Trophoblast cell (in vitro differentiated cells and primary cell): ENCODE data around the gene IL31.

Experiments
- DNase-seq, 2 donors: peaks; one replicate each; pipeline ENCODE4 v3.0.0-alpha.2; 2016
- H2AFZ ChIP-seq: 2 replicates; pipeline ENCODE4 v1.6.1; 2013; ENCODE audit warnings: low read length, moderate library complexity, mild to moderate bottlenecking; ENCODE audit not compliant: insufficient read depth, poor library complexity
- H2AK5ac ChIP-seq: 2 replicates; pipeline ENCODE4 v1.6.1; 2013; ENCODE audit warnings: mild to moderate bottlenecking, low read length
- H2BK120ac ChIP-seq: 2 replicates; pipeline ENCODE4 v1.6.1; 2013; ENCODE audit warnings: low read length, mild to moderate bottlenecking, moderate library complexity; ENCODE audit not compliant: insufficient read depth, poor library complexity
- H2BK12ac ChIP-seq: 2 replicates; pipeline ENCODE4 v1.6.1; 2013; ENCODE audit warnings: mild to moderate bottlenecking, low read length, moderate library complexity
- H2BK5ac ChIP-seq: 2 replicates; pipeline ENCODE4 v1.6.1; 2013; ENCODE audit warnings: low read length, low read depth, moderate library complexity, mild to moderate bottlenecking; ENCODE audit not compliant: poor library complexity
- H3K14ac ChIP-seq: 2 replicates; pipeline ENCODE4 v1.6.1; 2013; ENCODE audit warnings: mild to moderate bottlenecking, low read length
- H3K18ac ChIP-seq: 2 replicates; pipeline ENCODE4 v1.6.1; 2013; ENCODE audit warnings: mild to moderate bottlenecking, low read length
- H3K23ac ChIP-seq: 2 replicates; pipeline ENCODE4 v1.6.1; 2013; ENCODE audit warnings: low read length
- H3K27ac ChIP-seq: 2 replicates; pipeline ENCODE4 v1.5.1; 2013; ENCODE audit warnings: low read depth, mild to moderate bottlenecking, inconsistent platforms, low read length, moderate library complexity
- H3K27me3 ChIP-seq: 2 replicates; pipeline ENCODE4 v1.6.1; 2013; ENCODE audit warnings: inconsistent platforms, mild to moderate bottlenecking, low read length, moderate library complexity; ENCODE audit not compliant: insufficient read depth
- H3K36me3 ChIP-seq, 2 experiments: 1 replicate in 1 of 2; 2 replicates in 1 of 2; pipeline ENCODE4 v1.6.1; 2013; ENCODE audit warnings: low read length in 2 of 2, mild to moderate bottlenecking in 2 of 2, moderate library complexity in 1 of 2; ENCODE audit not compliant: insufficient read depth in 2 of 2, control insufficient read depth in 1 of 2
- H3K4ac ChIP-seq: 2 replicates; pipeline ENCODE4 v1.6.1; 2013; ENCODE audit warnings: low read depth, mild to moderate bottlenecking, low read length, moderate library complexity
- H3K4me1 ChIP-seq, 2 experiments: 1 replicate in 1 of 2; 2 replicates in 1 of 2; pipeline ENCODE4 v1.6.1; 2013; ENCODE audit warnings: low read length in 2 of 2, mild to moderate bottlenecking in 2 of 2, moderate library complexity in 1 of 2; ENCODE audit not compliant: insufficient read depth in 2 of 2, control insufficient read depth in 1 of 2
- H3K4me2 ChIP-seq: 2 replicates; pipeline ENCODE4 v1.6.1; 2013; ENCODE audit warnings: inconsistent platforms, mild to moderate bottlenecking, low read length, moderate library complexity
- H3K4me3 ChIP-seq: 2 replicates; pipeline ENCODE4 v1.5.1; 2013; ENCODE audit warnings: mild to moderate bottlenecking, low read depth, low read length, inconsistent platforms
- H3K79me1 ChIP-seq: one replicate; pipeline ENCODE4 v1.6.1; 2013; ENCODE audit warnings: low read length
- H3K79me2 ChIP-seq: 2 replicates; pipeline ENCODE4 v1.6.1; 2013; ENCODE audit warnings: low read length, mild to moderate bottlenecking; ENCODE audit not compliant: control insufficient read depth, insufficient read depth, poor library complexity
- H3K9ac ChIP-seq: 2 replicates; pipeline ENCODE4 v1.6.1; 2013; ENCODE audit warnings: mild to moderate bottlenecking, low read length
- H3K9me3 ChIP-seq: 2 replicates; pipeline ENCODE4 v1.6.1; 2013; ENCODE audit warnings: low read depth, mild to moderate bottlenecking, control low read depth, inconsistent platforms, low read length; ENCODE audit not compliant: insufficient read depth
- H4K12ac ChIP-seq: 2 replicates; pipeline ENCODE4 v1.6.1; 2013; ENCODE audit warnings: low read depth, mild to moderate bottlenecking, low read length, moderate library complexity
- H4K8ac ChIP-seq: 2 replicates; pipeline ENCODE4 v1.6.1; 2013; ENCODE audit warnings: low read depth, mild to moderate bottlenecking, low read length, moderate library complexity
- H4K91ac ChIP-seq: one replicate; pipeline ENCODE4 v1.6.1; 2013; ENCODE audit warnings: low read depth, mild to moderate bottlenecking, low read length, moderate library complexity
- WGBS: extraction: QIAGEN DNeasy Blood & Tissue Kit; methylation state at CpG from one replicate; pipeline ENCODE4 v1.1.7; 2013; ENCODE audit warnings: missing lambda C conversion rate; ENCODE audit not compliant: insufficient read length, insufficient coverage; ENCODE audit errors: extremely low coverage; 5-methylcytosine and 5-hydroxymethylcytosine counted together

The IL31 gene

GRCh38 chr12:122195405-122195804 lies 21.4 kb upstream of the IL31 start:
- H3K79me1 ChIP-seq = no peaks in the 10 kb centered on the region
- H3K27ac ChIP-seq = no peak overlapping the region
- WGBS = no CpG with 5 or more reads among the region's 4 CpGs
- H4K12ac ChIP-seq = no peak overlapping the region
- no peak overlapping the region for H4K91ac ChIP-seq
- DNase-seq = no peak
- H3K4ac ChIP-seq = no peak overlapping the region
- no peaks in the 10 kb centered on the region for H3K79me2 ChIP-seq
- H3K4me2 ChIP-seq = no peak overlapping the region
- no peak overlapping the region for H2BK12ac ChIP-seq
- no peak overlapping the region for H3K23ac ChIP-seq
- H3K4me1 ChIP-seq = no peaks in the 10 kb centered on the region
- H3K9ac ChIP-seq = no peak overlapping the region
- no peak overlapping the region for H2BK120ac ChIP-seq
- no peak overlapping the region for H2AFZ ChIP-seq
- no peak overlapping the region for H3K18ac ChIP-seq
- no peaks in the 10 kb centered on the region for H3K9me3 ChIP-seq
- H3K27me3 ChIP-seq = no peaks in the 10 kb centered on the region
- no peak overlapping the region for H2BK5ac ChIP-seq
- no peak overlapping the region for H4K8ac ChIP-seq
- no peak overlapping the region for H3K4me3 ChIP-seq
- no peak overlapping the region for H3K14ac ChIP-seq
- no peak overlapping the region for H2AK5ac ChIP-seq
- no peaks in the 10 kb centered on the region for H3K36me3 ChIP-seq

- H3K27me3 ChIP-seq = no peaks in the 10 kb centered on the region
- H3K4me3 ChIP-seq = no peak overlapping the region
- H2BK5ac ChIP-seq = no peak overlapping the region
- no peak overlapping the region for H3K23ac ChIP-seq
- H3K79me2 ChIP-seq = no peaks in the 10 kb centered on the region
- H3K18ac ChIP-seq = no peak overlapping the region
- no peak overlapping the region for H2AFZ ChIP-seq
- H3K27ac ChIP-seq = no peak overlapping the region
- no peaks in the 10 kb centered on the region for H3K36me3 ChIP-seq
- no peak overlapping the region for H3K4ac ChIP-seq
- WGBS = no CpG with 5 or more reads among the region's 1 CpG
- no peak overlapping the region for H3K4me2 ChIP-seq
- DNase-seq = no peak
- H2BK12ac ChIP-seq = no peak overlapping the region
- no peak overlapping the region for H3K14ac ChIP-seq
- H3K4me1 ChIP-seq = no peaks in the 10 kb centered on the region
- no peak overlapping the region for H4K8ac ChIP-seq
- no peak overlapping the region for H4K12ac ChIP-seq
- no peak overlapping the region for H2AK5ac ChIP-seq
- no peaks in the 10 kb centered on the region for H3K79me1 ChIP-seq
- no peak overlapping the region for H2BK120ac ChIP-seq
- peaks cover 2% of the 10 kb centered on the region for H3K9me3 ChIP-seq
- H4K91ac ChIP-seq = no peak overlapping the region
- H3K9ac ChIP-seq = no peak overlapping the region
These were observed 20.8 kb upstream of the IL31 start for GRCh38 chr12:122194804-122195203.

GRCh38 chr12:122192441-122192840 lies 18.4 kb upstream of the IL31 start:
- no peak overlapping the region for H3K14ac ChIP-seq
- no peak overlapping the region for H3K4me3 ChIP-seq
- no peak overlapping the region for H3K27ac ChIP-seq
- H3K79me2 ChIP-seq = no peaks in the 10 kb centered on the region
- H2AK5ac ChIP-seq = no peak overlapping the region
- no peaks in the 10 kb centered on the region for H3K79me1 ChIP-seq
- H3K36me3 ChIP-seq = no peaks in the 10 kb centered on the region
- peaks cover 2% of the 10 kb centered on the region for H3K9me3 ChIP-seq
- no peak overlapping the region for H3K23ac ChIP-seq
- no CpG with 5 or more reads among the region's 11 CpGs for WGBS
- no peak overlapping the region for H4K12ac ChIP-seq
- no peak overlapping the region for H4K8ac ChIP-seq
- no peaks in the 10 kb centered on the region for H3K4me1 ChIP-seq
- no peak overlapping the region for H3K9ac ChIP-seq
- no peak overlapping the region for H2BK5ac ChIP-seq
- H3K27me3 ChIP-seq = no peaks in the 10 kb centered on the region
- no peak overlapping the region for H3K18ac ChIP-seq
- no peak overlapping the region for H2BK120ac ChIP-seq
- no peak overlapping the region for H2BK12ac ChIP-seq
- H3K4me2 ChIP-seq = no peak overlapping the region
- no peak for DNase-seq
- H4K91ac ChIP-seq = no peak overlapping the region
- H2AFZ ChIP-seq = no peak overlapping the region
- no peak overlapping the region for H3K4ac ChIP-seq

GRCh38 chr12:122190842-122191668 lies 17.0 kb upstream of the IL31 start:
- H3K4me2 ChIP-seq = no peak overlapping the region
- no peaks in the 10 kb centered on the region for H3K27me3 ChIP-seq
- no peak overlapping the region for H3K9ac ChIP-seq
- WGBS = no CpG with 5 or more reads among the region's 18 CpGs
- no peaks in the 10 kb centered on the region for H3K4me1 ChIP-seq
- H3K9me3 ChIP-seq = peaks cover 2% of the 10 kb centered on the region
- H2BK120ac ChIP-seq = no peak overlapping the region
- no peaks in the 10 kb centered on the region for H3K79me1 ChIP-seq
- H4K12ac ChIP-seq = no peak overlapping the region
- no peaks in the 10 kb centered on the region for H3K36me3 ChIP-seq
- no peak overlapping the region for H3K18ac ChIP-seq
- no peak overlapping the region for H2AFZ ChIP-seq
- H2AK5ac ChIP-seq = no peak overlapping the region
- no peak overlapping the region for H3K27ac ChIP-seq
- no peak overlapping the region for H3K14ac ChIP-seq
- no peak overlapping the region for H3K4ac ChIP-seq
- no peak overlapping the region for H2BK12ac ChIP-seq
- peak; percentile 67 to 90 for DNase-seq
- no peak overlapping the region for H3K4me3 ChIP-seq
- H3K79me2 ChIP-seq = no peaks in the 10 kb centered on the region
- no peak overlapping the region for H4K91ac ChIP-seq
- no peak overlapping the region for H3K23ac ChIP-seq
- no peak overlapping the region for H2BK5ac ChIP-seq
- H4K8ac ChIP-seq = no peak overlapping the region
